ENCODE measurements around the gene P2RX2. TPM values are rescaled to one million over a fixed set of nuclear protein-coding genes. Genes with fewer than 3 reads are reported as not detected.

P2RX2 gene
- total and polyA plus RNA-seq, 2 of the 4 experiments (the other 2 are of a cell fraction): not detected

- Histone ChIP-seq H3K36me3 (ENCODE audit: control insufficient read depth, insufficient read depth, low read length) (peaks cover 9% of the 10 kb centered on the region), H4K91ac (ENCODE audit: insufficient read depth, low read depth, low read length) (0 out of 2 replicates have a peak overlapping the region, but pooled peaks have one; percentile 28), H3K4me3 (ENCODE audit: insufficient read depth, low read depth, low read length) (no peak overlapping the region), H3K27me3 (ENCODE audit: control insufficient read depth, insufficient read depth, low read length) (peaks cover 18% of the 10 kb centered on the region), H3K9me1 (ENCODE audit: insufficient read depth, low read length) (peaks cover 7% of the 10 kb centered on the region; the same call in 1 of the 2 replicates), H4K20me1 (ENCODE audit: insufficient read depth, low read length) (no peaks in the 10 kb centered on the region), H4K8ac (ENCODE audit: low read depth in 2 of 2, low read length in 2 of 2) (peak overlapping the region in 1 of 2 experiments; percentile 73; a peak in 1 of 4 replicates), H4K5ac (ENCODE audit: low read depth, low read length) (no peak overlapping the region; the same call in 1 of the 2 replicates), H3K79me1 (ENCODE audit: low read depth in 1 of 2, low read length in 2 of 2) (no peaks in the 10 kb centered on the region; a peak in 1 of 4 replicates), H3K4me1 (ENCODE audit: control insufficient read depth, insufficient read depth, low read length) (peaks cover 12% of the 10 kb centered on the region), H3K27ac (ENCODE audit: insufficient read depth, low read length) (peak overlapping the region; percentile 9; the same call in 1 of the 2 replicates), H3K14ac (replicated peaks; ENCODE audit: low read depth, low read length) (peak overlapping the region; percentile 57), H3K18ac (ENCODE audit: low read depth, low read length) (peak overlapping the region; percentile 9; the same call in 1 of the 2 replicates), H3K56ac (ENCODE audit: extremely low read depth, insufficient read depth, low read length) (no peak overlapping the region), H3K23ac (ENCODE audit: low read depth, low read length) (0 out of 2 replicates have a peak overlapping the region, but pooled peaks have one; percentile 23), H2BK5ac (ENCODE audit: low read depth, low read length, poor library complexity, severe bottlenecking) (peak overlapping the region; percentile 11), H2BK120ac (ENCODE audit: low read depth, low read length) (peak overlapping the region; percentile 8; the same call in 1 of the 2 replicates), H3K4me2 (ENCODE audit: low read depth, low read length) (peak overlapping the region; percentile 56), H2AFZ (replicated peaks; ENCODE audit: low read length, poor library complexity) (peak overlapping the region; percentile 91), H3K9me3 (ENCODE audit: control insufficient read depth, insufficient read depth, low read length) (peaks cover 2% of the 10 kb centered on the region; the same call in 1 of the 2 replicates), H2AK9ac (replicated peaks; ENCODE audit: low read depth, low read length, poor library complexity) (peak overlapping the region; percentile 77), H3K4ac (ENCODE audit: low read depth, low read length) (peak overlapping the region; percentile 67), H2BK15ac (ENCODE audit: low read depth, low read length) (no peak overlapping the region), H2BK20ac (ENCODE audit: low read depth, low read length) (peak overlapping the region; percentile 29; the same call in 1 of the 2 replicates), H3K9ac (ENCODE audit: low read depth, low read length) (no peak overlapping the region), H2AK5ac (ENCODE audit: low read depth, low read length) (peak overlapping the region; percentile 64)
- TF ChIP-seq CHD1 (IDR thresholded peaks at IDR 0.05; ENCODE audit: low read depth, low read length): no peak
- no peak for TF ChIP-seq ELK1 (IDR thresholded peaks at IDR 0.05; ENCODE audit: borderline replicate concordance, low read depth, low read length)
- TF ChIP-seq POLR2A (IDR thresholded peaks at IDR 0.05; ENCODE audit: low read depth, low read length): no peak
- no peak for TF ChIP-seq RAD21 (IDR thresholded peaks at IDR 0.05; ENCODE audit: low read length)
- TF ChIP-seq MAZ (IDR thresholded peaks at IDR 0.05; ENCODE audit: borderline replicate concordance, low read depth, low read length): peak; percentile 98
- no peak for TF ChIP-seq BHLHE40 (IDR thresholded peaks at IDR 0.05; ENCODE audit: low read depth, low read length)
- peak; percentile 79 for TF ChIP-seq NFE2L2 (IDR thresholded peaks at IDR 0.05; ENCODE audit: low read depth, low read length)
- no peak for TF ChIP-seq CEBPB (IDR thresholded peaks at IDR 0.05; ENCODE audit: low read depth, low read length)
- no peak for TF ChIP-seq SMC3 (IDR thresholded peaks at IDR 0.05; ENCODE audit: low read depth, low read length)
- TF ChIP-seq RFX5 (IDR thresholded peaks at IDR 0.05; ENCODE audit: low read depth, low read length): no peak
- peak; percentile 40; the same call in 1 of the 2 replicates for TF ChIP-seq MXI1 (IDR thresholded peaks at IDR 0.05; ENCODE audit: borderline replicate concordance, low read depth, low read length)
- TF ChIP-seq USF2 (IDR thresholded peaks at IDR 0.05; ENCODE audit: low read depth, low read length): no peak
- peak; percentile 94 for TF ChIP-seq RCOR1 (IDR thresholded peaks at IDR 0.05; ENCODE audit: insufficient replicate concordance, low read length)
- TF ChIP-seq MAFK (IDR thresholded peaks at IDR 0.05; ENCODE audit: low read depth, low read length): no peak
- peak; percentile 78; the same call in 1 of the 2 replicates for TF ChIP-seq FOS (IDR thresholded peaks at IDR 0.05; ENCODE audit: low read depth, low read length)
- CTCF ChIA-PET: interaction anchor here (0.7 to 0.9 kb wide), 2 partner anchors 16 to 43 kb away, joined by 3 to 4 read pairs; no protein-coding TSS in a partner anchor
- no TSS peak for BruUV-seq (replicated peaks)
- dilution Hi-C loops (cut with HindIII; ENCODE audit: low sequenced_read_pairs, unreplicated experiment): no loop called here
- ATAC-seq (ENCODE audit: low read depth) (peak; percentile 94), DNase-seq (peak; percentile 94)
- in situ Hi-C loops (cut with MboI; ENCODE audit: low sequenced_read_pairs): no loop called here
- WGBS, 2 experiments (ENCODE audit: extremely low coverage in 2 of 2, insufficient read length in 1 of 2): 37% methylated on average over 7 of the region's 11 CpGs; no CpG with 5 or more reads in 1 of the 2 experiments
- intact Hi-C loops (cut with micrococcal nuclease): no loop called here
- POLR2A ChIA-PET (ENCODE audit: unreplicated experiment): no interaction called here
Measured at GRCh38 chr12:132622437-132623071, 4.0 kb downstream of the P2RX2 start.

Data from IMR-90 (cell line).